ENCODE measurements around the gene CLDN14.

DNA sequence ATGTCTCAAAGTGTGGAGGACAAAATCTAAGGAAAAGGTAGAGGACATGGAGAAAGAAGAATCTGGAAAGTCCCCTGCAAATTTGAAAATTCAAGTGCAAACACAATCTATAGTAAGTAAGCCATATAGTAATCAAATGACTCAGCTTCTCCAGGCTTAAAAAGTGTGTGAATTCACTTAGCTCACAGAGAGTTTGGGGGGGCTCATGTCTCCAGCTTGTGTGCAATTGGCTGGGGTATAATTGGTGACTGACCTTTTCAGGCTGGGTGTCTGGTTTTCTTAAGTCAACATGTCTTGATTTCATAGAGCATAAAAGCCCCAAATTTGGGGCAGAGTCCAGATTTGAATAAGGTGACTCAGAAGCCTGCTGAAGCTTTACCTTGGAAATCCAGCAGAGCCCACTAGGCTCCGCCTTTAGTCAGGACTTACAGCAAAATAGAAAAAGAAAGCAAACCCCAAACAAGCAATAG lies 8.6 kb downstream of the CLDN14 start:
- TF ChIP-seq, protein P1, sequence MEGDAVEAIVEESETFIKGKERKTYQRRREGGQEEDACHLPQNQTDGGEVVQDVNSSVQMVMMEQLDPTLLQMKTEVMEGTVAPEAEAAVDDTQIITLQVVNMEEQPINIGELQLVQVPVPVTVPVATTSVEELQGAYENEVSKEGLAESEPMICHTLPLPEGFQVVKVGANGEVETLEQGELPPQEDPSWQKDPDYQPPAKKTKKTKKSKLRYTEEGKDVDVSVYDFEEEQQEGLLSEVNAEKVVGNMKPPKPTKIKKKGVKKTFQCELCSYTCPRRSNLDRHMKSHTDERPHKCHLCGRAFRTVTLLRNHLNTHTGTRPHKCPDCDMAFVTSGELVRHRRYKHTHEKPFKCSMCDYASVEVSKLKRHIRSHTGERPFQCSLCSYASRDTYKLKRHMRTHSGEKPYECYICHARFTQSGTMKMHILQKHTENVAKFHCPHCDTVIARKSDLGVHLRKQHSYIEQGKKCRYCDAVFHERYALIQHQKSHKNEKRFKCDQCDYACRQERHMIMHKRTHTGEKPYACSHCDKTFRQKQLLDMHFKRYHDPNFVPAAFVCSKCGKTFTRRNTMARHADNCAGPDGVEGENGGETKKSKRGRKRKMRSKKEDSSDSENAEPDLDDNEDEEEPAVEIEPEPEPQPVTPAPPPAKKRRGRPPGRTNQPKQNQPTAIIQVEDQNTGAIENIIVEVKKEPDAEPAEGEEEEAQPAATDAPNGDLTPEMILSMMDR (IDR thresholded peaks at IDR 0.05; ENCODE audit: low read length): no peak
- TF ChIP-seq EZH2 (IDR thresholded peaks at IDR 0.05; ENCODE audit: borderline replicate concordance, low read length): no peak

Measured in OCI-LY1 (cell line).